Retinal pigment epithelial cell (primary cell): ENCODE results near the gene PTPN14.

Source experiments
- DNase-seq: peaks from one replicate; pipeline ENCODE4 v3.0.0-alpha.2; 2010; ENCODE audit warnings: low read depth
- H3K4me3 ChIP-seq: 2 replicates; pipeline ENCODE4 v1.5.1; 2011; ENCODE audit warnings: mild to moderate bottlenecking, low read length, control low read depth, moderate library complexity
- TF ChIP-seq, protein P1 (sequence below): conservative IDR thresholded peaks from 2 replicates; pipeline ENCODE4 v1.5.1; 2011; ENCODE audit warnings: low read depth, low read length, control low read depth, inconsistent platforms

The PTPN14 gene

GRCh38 chr1:214461305-214461704, 90.1 kb downstream of the PTPN14 start:
- no peak overlapping the region for H3K4me3 ChIP-seq
- TF ChIP-seq, protein P1, sequence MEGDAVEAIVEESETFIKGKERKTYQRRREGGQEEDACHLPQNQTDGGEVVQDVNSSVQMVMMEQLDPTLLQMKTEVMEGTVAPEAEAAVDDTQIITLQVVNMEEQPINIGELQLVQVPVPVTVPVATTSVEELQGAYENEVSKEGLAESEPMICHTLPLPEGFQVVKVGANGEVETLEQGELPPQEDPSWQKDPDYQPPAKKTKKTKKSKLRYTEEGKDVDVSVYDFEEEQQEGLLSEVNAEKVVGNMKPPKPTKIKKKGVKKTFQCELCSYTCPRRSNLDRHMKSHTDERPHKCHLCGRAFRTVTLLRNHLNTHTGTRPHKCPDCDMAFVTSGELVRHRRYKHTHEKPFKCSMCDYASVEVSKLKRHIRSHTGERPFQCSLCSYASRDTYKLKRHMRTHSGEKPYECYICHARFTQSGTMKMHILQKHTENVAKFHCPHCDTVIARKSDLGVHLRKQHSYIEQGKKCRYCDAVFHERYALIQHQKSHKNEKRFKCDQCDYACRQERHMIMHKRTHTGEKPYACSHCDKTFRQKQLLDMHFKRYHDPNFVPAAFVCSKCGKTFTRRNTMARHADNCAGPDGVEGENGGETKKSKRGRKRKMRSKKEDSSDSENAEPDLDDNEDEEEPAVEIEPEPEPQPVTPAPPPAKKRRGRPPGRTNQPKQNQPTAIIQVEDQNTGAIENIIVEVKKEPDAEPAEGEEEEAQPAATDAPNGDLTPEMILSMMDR: no peak
- DNase-seq: no peak

DNA sequence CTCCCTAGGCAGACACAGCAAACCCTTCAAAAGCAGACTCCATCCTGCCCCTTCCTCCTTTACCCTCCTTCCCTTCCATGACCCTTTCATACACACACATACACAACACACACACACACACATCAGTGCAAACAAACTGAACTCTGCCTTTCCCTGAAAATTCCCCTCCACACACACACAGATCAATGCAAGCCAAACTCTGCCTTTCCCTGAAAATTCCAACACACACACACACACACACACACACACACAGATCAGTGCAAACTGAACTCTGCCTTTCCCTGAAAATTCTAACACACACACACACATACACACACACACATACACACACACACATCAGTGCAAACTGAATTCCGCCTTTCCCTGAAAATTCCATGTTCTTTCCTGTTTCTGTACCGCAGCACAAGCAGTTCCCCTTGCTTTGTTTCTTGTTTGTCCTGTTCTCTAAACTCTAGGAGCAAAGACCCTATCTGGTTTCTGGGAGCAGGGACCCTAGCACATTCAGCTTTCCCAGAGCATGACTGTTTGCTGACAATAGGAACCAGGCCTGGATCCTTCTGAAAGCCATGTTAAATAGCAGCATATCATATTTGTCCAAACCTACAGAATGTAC, 91.0 kb downstream of the PTPN14 start:
- DNase-seq: no peak
- TF ChIP-seq, protein P1: no peak
- H3K4me3 ChIP-seq: no peak overlapping the region

GRCh38 chr1:214459895-214460294, 91.5 kb downstream of the PTPN14 start:
- DNase-seq: no peak
- TF ChIP-seq, protein P1: no peak
- no peak overlapping the region for H3K4me3 ChIP-seq

DNA sequence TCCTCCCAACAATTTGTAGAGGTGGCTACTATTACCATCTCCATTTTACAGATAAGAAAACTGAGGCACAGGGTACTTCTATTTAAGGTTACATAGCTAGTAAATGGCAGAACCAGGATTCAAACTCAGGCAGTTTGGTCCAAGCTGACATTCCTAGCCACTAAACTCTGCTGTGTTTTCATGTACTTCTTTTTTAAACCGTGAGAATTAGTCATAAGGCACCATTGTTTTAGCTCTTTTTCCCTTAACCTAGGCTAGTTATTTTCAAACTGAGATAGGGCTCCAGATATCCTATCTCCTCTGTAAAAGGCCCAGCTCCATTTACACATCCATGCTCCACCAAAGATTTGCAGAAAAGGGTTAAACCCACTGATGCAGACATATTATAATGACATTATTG, 92.9 kb downstream of the PTPN14 start:
- TF ChIP-seq, protein P1: no peak
- no peak overlapping the region for H3K4me3 ChIP-seq
- DNase-seq: no peak

DNA sequence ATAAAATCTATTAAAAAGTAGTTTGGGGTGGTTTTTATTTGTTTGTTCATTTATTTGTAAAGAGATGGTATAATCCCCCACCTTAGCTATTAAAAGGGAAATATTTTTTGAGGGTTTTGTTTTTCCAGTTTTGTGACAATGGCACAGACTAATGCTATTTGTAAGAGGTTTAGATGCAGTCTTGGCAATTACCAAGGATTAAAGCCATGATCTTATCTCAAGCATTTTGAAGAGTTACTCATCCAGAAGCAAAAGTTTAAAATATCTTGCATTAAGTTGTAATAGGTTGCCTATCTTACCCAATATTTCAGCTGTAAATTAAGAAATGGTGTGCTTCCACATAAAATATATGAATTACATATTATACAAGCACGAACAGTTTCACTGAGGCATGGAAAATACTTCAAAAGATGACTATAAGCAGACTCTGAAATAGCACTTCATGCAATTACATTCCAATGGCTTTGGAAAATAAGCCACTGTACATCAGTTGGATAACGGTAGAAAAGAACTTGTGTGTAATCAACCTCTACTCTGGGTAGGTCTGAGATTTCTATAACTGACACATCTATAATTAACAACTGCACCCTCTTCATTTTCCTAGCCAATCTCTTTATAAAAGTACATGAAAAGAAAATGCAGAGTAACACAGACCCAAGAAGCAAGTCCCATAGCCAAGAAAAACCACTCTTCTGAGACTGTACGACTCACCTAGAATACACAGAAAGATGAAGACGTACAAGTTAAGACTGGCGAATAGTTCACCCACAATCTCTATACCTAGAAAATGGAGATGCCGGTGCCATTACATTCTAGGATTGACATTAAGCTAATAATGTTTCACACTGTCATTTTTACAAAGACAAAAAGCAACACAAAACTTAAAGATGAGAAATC, 95.2 kb downstream of the PTPN14 start:
- no peak overlapping the region for H3K4me3 ChIP-seq
- no peak for DNase-seq
- TF ChIP-seq, protein P1: no peak

- DNase-seq: no peak
- TF ChIP-seq, protein P1: no peak
- no peak overlapping the region for H3K4me3 ChIP-seq
Observed at GRCh38 chr1:214455479-214455878, 95.9 kb downstream of the PTPN14 start.
